ENCODE measurements around the gene DEGS2.

DEGS2 gene

GRCh38 chr14:100147691-100148464 lies 11.6 kb downstream of the DEGS2 start:
- DNase-seq = no peak

- DNase-seq = peak; percentile 47
Observed at GRCh38 chr14:100147181-100147631, 12.2 kb downstream of the DEGS2 start.

- no peak for DNase-seq
Observed at GRCh38 chr14:100146531-100147091, 12.8 kb downstream of the DEGS2 start.

- no peak for DNase-seq
Observed at GRCh38 chr14:100145682-100146464, 13.6 kb downstream of the DEGS2 start.

GRCh38 chr14:100144996-100145646 lies 14.3 kb downstream of the DEGS2 start:
- no peak for DNase-seq

- DNase-seq = no peak
Observed at GRCh38 chr14:100144645-100144995, 14.8 kb downstream of the DEGS2 start.

- no peak for DNase-seq
Observed at GRCh38 chr14:100143934-100144333, 15.5 kb downstream of the DEGS2 start.

GRCh38 chr14:100143523-100143922 lies 15.9 kb downstream of the DEGS2 start:
- no peak for DNase-seq

- DNase-seq = no peak
Observed at GRCh38 chr14:100142073-100143040, 17.1 kb downstream of the DEGS2 start.

- DNase-seq = no peak
Observed at GRCh38 chr14:100141098-100141497, 18.3 kb downstream of the DEGS2 start.

GRCh38 chr14:100140452-100141078 lies 18.9 kb downstream of the DEGS2 start:
- no peak for DNase-seq

GRCh38 chr14:100138955-100139354 lies 20.5 kb downstream of the DEGS2 start:
- no peak for DNase-seq

- no peak for DNase-seq
Observed at GRCh38 chr14:100138082-100138787, 21.2 kb downstream of the DEGS2 start.

- DNase-seq = no peak
Observed at GRCh38 chr14:100137173-100137572, 22.3 kb downstream of the DEGS2 start.

- DNase-seq = no peak
Observed at GRCh38 chr14:100135784-100136183, 23.7 kb downstream of the DEGS2 start.

GRCh38 chr14:100135073-100135472 lies 24.4 kb downstream of the DEGS2 start:
- DNase-seq = no peak

- no peak for DNase-seq
Observed at GRCh38 chr14:100134586-100134985, 24.9 kb downstream of the DEGS2 start.

- no peak for DNase-seq
Observed at GRCh38 chr14:100132903-100133510, 26.4 kb downstream of the DEGS2 start.

GRCh38 chr14:100132161-100132902 lies 27.1 kb downstream of the DEGS2 start:
- DNase-seq = no peak

- DNase-seq = no peak
Observed at GRCh38 chr14:100131181-100131580, 28.3 kb downstream of the DEGS2 start.
